Ascending aorta (tissue), 2 donors: ENCODE data around the gene LDLRAD2. TPM values are rescaled to one million over a fixed set of nuclear protein-coding genes. Genes with fewer than 3 reads are reported as not detected.

Experiments
- DNase-seq, 2 donors: peaks; one replicate each; pipeline ENCODE4 v3.0.0-alpha.2; 2019; ENCODE audit warnings: low spot score in 2 of 2
- H3K27ac ChIP-seq, 2 donors: fragments of 200-600 bp; sonication (generic); one replicate each; pipeline ENCODE4 v1.5.1; 2016 to 2017; ENCODE audit warnings: mild to moderate bottlenecking in 1 of 2
- H3K27me3 ChIP-seq: fragments of 200-600 bp; sonication (generic); one replicate; pipeline ENCODE4 v1.5.1; 2017
- H3K36me3 ChIP-seq, 2 donors: fragments of 200-600 bp; sonication (generic); one replicate each; pipeline ENCODE4 v1.5.1; 2016
- H3K4me1 ChIP-seq, 2 donors: fragments of 200-600 bp; sonication (generic); one replicate each; pipeline ENCODE4 v1.5.1; 2016 to 2017; ENCODE audit warnings: mild to moderate bottlenecking in 1 of 2
- H3K4me3 ChIP-seq, 2 donors: fragments of 200-600 bp; sonication (generic); one replicate each; pipeline ENCODE4 v1.5.1; 2016 to 2017; ENCODE audit warnings: mild to moderate bottlenecking in 1 of 2
- H3K9me3 ChIP-seq, 2 donors: fragments of 200-600 bp; sonication (generic); one replicate each; pipeline ENCODE4 v1.5.1; 2016
- intact Hi-C: fragments of 100-400 bp; cut with DNase I; formaldehyde crosslinking; loops from one replicate; pipeline ENCODE4 v1.15.1; 2023
- total RNA-seq: library from RNA; depleted of rRNA; stranded (reverse); fragments of >200 nt; gene quantifications from one replicate; pipeline ENCODE4 v1.1.0, GENCODE V29; 2016
- TF ChIP-seq, protein P1 (sequence below), 3 experiments: fragments of 200-600 bp in 2 of 3; fragments of 450-650 bp in 1 of 3; sonication (generic) in 2 of 3; IDR thresholded peaks; one replicate each; pipeline ENCODE4 v1.5.1; 2016 to 2019; ENCODE audit warnings: antibody characterized with exemption in 3 of 3, mild to moderate bottlenecking in 1 of 3, moderate library complexity in 1 of 3

The LDLRAD2 gene
- total RNA-seq, 1 donor from 2014 or later = not detected

DNA sequence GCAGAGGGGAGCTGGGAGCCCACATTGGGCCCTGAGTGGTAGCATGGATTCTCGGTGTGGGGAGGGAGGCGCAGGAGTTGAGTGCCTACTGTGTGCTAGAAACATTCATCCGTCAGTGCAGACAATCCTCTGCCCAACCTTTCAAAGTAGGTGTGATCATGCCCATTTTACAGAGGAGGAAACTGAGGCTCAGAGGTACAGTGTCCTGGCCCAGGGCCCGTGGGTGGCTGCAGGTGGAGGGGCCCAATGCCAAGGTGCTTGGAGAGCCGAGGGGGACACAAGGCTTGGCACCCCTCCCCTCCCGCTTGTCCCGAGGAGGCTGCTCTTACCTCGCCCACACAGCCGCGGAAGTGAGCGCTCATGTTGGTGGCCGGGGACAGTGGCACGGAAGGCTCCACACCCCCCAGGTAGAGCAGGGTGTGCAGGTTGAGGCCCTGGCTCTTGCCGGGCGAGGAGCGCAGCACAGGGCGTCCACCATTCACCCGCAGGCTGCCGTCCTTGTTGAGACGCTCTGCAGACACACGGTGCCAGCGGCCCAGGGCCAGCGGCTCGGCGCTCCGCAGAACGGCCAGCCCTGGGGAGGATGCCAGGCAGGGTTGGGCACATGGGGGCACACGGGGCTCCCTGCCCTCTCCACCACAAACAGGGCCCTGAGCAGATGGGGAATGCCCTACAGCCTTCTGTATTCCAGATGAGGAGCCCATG, 16.6 kb downstream of the LDLRAD2 start:
- intact Hi-C loops = no loop called here
- no peak for DNase-seq
- Histone ChIP-seq H3K27me3 (no peaks in the 10 kb centered on the region), H3K9me3 (no peaks in the 10 kb centered on the region), H3K4me3 (no peak overlapping the region), H3K4me1 (no peaks in the 10 kb centered on the region), H3K27ac (no peak overlapping the region), H3K36me3 (peaks cover 98 to 100% of the 10 kb centered on the region in 2 donors)
- TF ChIP-seq, protein P1, sequence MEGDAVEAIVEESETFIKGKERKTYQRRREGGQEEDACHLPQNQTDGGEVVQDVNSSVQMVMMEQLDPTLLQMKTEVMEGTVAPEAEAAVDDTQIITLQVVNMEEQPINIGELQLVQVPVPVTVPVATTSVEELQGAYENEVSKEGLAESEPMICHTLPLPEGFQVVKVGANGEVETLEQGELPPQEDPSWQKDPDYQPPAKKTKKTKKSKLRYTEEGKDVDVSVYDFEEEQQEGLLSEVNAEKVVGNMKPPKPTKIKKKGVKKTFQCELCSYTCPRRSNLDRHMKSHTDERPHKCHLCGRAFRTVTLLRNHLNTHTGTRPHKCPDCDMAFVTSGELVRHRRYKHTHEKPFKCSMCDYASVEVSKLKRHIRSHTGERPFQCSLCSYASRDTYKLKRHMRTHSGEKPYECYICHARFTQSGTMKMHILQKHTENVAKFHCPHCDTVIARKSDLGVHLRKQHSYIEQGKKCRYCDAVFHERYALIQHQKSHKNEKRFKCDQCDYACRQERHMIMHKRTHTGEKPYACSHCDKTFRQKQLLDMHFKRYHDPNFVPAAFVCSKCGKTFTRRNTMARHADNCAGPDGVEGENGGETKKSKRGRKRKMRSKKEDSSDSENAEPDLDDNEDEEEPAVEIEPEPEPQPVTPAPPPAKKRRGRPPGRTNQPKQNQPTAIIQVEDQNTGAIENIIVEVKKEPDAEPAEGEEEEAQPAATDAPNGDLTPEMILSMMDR (IDR thresholded peaks at IDR 0.05) = no peak

DNA sequence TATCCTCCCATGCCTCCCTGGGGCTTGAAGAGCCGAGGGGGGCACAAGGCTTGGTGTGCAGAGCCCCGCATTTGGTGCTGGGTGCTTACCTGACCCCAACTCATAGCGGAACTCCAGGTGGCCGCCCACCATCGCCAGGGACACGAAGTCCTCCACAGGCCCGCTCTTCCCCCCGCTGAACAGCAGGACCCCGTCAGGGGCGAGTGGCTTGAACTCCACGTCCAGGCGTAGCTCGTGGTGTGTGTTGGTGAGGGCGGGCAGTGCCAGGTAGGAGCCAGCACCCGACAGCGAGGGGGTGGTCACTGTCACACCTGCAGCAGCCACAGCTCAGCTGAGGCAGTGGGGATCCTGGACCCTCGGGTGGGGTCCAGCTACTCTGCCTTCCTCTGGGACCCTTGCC, 17.2 kb downstream of the LDLRAD2 start:
- intact Hi-C loops = no loop called here
- Histone ChIP-seq H3K27ac (no peak overlapping the region), H3K27me3 (no peaks in the 10 kb centered on the region), H3K4me1 (no peaks in the 10 kb centered on the region), H3K9me3 (no peaks in the 10 kb centered on the region), H3K4me3 (no peak overlapping the region), H3K36me3 (peaks cover 98 to 100% of the 10 kb centered on the region in 2 donors)
- TF ChIP-seq, protein P1 (IDR thresholded peaks at IDR 0.05) = no peak
- no peak for DNase-seq

DNA sequence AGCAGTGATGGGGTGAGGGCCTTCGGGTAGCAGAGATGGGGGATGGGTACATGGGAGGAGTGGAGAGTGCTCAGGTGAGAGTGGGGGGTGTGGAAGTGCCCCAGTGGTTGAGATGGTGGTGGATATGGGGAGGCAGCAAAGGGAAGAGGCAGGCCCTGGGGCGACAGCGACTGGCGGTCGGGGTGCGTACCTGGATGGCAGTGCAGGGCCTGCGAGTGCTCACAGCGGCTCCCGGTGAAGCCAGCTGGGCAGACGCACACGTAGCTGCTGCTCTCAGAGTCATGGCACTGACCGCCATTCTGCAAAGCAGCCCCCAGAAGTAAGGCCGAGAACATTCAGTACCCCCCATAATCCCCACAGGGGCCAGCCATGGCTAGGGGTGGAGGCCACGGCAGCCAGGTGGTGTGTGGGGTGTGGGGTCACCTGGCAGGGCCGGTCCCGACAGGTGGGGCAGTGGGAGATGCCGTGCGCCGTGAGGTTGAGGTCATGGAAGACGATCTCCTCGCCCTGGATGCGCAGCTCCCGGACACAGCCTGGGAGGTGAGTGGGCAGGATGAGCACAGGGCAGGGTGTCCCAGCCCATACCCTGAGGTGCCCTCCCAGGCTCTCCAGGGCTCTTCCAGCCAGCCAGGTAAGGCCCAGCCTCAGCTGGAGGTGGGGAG, 18.9 kb downstream of the LDLRAD2 start:
- no peaks in the 10 kb centered on the region for H3K27me3 ChIP-seq
- TF ChIP-seq, protein P1 (IDR thresholded peaks at IDR 0.05) = no peak
- H3K4me3 ChIP-seq = no peak overlapping the region
- intact Hi-C loops = no loop called here
- no peak for DNase-seq
- peaks cover 98 to 100% of the 10 kb centered on the region in 2 donors for H3K36me3 ChIP-seq
- H3K4me1 ChIP-seq = no peaks in the 10 kb centered on the region
- no peak overlapping the region for H3K27ac ChIP-seq
- no peaks in the 10 kb centered on the region for H3K9me3 ChIP-seq

DNA sequence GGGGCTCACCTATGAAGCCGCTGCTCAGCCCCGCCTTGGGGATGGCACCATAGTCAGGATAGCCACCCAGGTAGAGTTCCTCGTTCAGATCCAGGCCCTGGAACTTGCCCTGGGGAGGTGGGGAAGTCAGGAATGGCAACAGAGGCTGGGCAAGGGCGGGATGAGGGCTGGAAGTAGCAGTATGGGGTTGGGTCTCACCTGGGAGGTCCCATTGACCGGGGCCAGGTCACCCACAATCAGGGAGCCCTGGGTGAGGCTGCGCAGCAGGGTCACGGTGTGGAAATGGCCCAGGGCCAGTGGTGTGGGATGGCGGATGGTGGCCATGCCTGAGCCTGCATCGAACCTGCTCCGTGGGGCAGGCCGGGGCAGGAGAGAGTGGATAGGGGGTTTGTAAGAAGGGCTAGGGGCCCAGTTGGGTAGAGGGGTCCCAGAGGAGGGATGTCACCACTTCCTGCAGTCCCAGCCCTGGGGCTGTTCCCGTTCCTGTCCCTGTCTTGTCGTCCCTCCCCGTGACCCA, 19.4 kb downstream of the LDLRAD2 start:
- Histone ChIP-seq H3K27me3 (no peaks in the 10 kb centered on the region), H3K27ac (no peak overlapping the region), H3K36me3 (peaks cover 98 to 100% of the 10 kb centered on the region in 2 donors), H3K9me3 (no peaks in the 10 kb centered on the region), H3K4me3 (no peak overlapping the region), H3K4me1 (no peaks in the 10 kb centered on the region)
- no peak for DNase-seq
- intact Hi-C loops = no loop called here
- TF ChIP-seq, protein P1 (IDR thresholded peaks at IDR 0.05) = no peak

DNA sequence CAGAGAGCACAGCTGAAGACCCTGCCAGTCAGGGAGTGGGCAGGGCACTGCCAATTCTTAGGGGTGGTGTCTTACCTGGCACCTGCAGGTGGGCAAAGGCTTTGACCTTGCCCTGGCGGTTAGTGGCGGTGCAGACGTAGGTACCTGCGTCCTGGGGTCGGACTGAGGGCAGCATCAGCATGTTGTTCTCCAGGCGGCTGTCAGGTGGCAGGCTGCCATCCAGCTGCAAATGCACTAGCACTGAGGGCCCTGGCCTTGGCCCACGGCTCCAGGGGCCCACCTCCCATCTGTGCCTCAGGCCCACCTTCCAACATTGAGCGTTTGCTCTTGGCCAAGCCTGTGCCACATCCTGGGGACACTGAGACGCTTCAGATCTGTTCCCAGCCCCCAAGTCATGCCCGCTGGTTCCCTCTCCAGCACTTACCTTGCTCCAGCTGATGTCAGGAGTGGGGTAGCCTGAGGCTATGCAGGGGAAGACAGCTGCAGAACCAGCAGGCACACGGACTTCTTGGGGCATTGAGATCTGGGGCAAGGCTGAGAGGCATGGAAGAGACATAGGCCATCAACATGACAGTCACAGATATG, 21.4 kb downstream of the LDLRAD2 start:
- TF ChIP-seq, protein P1 (IDR thresholded peaks at IDR 0.05) = no peak
- intact Hi-C loops = no loop called here

More for the DNA sequence above, 21.4 kb downstream of the LDLRAD2 start:
- no peak overlapping the region for H3K27ac ChIP-seq
- DNase-seq = no peak
- H3K4me3 ChIP-seq = no peak overlapping the region
- no peaks in the 10 kb centered on the region for H3K27me3 ChIP-seq
- no peaks in the 10 kb centered on the region for H3K9me3 ChIP-seq
- H3K36me3 ChIP-seq = peaks cover 98 to 100% of the 10 kb centered on the region in 2 donors
- no peaks in the 10 kb centered on the region for H3K4me1 ChIP-seq
